MM.1S (cell line): Measurements from ENCODE around the gene DGKG.

Experiments
- EZH2 ChIP-seq: fragments of 300-600 bp; sonication (generic); optimal IDR thresholded peaks from 2 replicates; pipeline ENCODE3; 2017; ENCODE audit warnings: low read depth, mild to moderate bottlenecking, antibody characterized with exemption, low read length, mixed read lengths
- EZH2phosphoT487 ChIP-seq: fragments of 300-600 bp; sonication (generic); IDR thresholded peaks from 2 replicates; pipeline ENCODE4 v1.6.1; 2018; ENCODE audit warnings: antibody characterized with exemption, low read length
- TF ChIP-seq, protein P1 (sequence below): fragments of 300-600 bp; sonication (generic); IDR thresholded peaks from 2 replicates; pipeline ENCODE4 v1.5.1; 2016; ENCODE audit warnings: antibody characterized with exemption, low read length, mixed read lengths

DNA sequence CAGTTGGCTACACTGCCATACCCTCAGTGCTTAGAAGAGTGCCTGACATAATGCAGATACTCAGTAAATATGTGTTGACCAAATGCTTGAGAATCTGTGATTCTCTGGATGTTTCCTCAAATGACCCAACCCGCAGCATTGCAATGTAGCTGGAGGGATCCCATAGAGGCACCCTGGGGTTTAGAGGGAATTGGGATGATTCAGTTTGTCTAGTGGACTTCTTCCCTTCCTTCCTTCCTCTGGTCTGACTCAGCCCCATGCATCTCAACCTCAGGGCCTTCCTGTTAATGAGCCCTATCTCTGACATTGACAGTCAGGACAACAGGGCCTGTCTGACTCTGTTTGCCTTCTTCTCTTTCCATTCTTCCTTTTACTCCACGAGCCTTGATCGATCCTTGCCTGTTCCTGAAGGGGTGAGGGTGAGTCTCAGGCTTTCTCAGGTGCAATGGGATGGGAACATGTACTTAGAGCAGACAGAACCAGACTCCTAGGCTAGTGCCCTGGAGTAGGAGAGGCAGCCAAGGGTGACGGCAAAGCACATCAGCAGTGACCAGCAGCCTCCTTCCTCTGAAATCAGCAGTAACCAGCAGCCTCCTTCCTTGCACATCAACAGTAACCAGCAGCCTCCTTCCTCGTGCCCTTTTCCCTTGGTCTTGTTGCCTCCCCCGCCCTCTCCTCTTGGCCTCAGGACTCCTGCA lies 78.2 kb downstream of the DGKG start:
- TF ChIP-seq, protein P1, sequence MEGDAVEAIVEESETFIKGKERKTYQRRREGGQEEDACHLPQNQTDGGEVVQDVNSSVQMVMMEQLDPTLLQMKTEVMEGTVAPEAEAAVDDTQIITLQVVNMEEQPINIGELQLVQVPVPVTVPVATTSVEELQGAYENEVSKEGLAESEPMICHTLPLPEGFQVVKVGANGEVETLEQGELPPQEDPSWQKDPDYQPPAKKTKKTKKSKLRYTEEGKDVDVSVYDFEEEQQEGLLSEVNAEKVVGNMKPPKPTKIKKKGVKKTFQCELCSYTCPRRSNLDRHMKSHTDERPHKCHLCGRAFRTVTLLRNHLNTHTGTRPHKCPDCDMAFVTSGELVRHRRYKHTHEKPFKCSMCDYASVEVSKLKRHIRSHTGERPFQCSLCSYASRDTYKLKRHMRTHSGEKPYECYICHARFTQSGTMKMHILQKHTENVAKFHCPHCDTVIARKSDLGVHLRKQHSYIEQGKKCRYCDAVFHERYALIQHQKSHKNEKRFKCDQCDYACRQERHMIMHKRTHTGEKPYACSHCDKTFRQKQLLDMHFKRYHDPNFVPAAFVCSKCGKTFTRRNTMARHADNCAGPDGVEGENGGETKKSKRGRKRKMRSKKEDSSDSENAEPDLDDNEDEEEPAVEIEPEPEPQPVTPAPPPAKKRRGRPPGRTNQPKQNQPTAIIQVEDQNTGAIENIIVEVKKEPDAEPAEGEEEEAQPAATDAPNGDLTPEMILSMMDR = no peak
- no peak for TF ChIP-seq EZH2
- no peak for TF ChIP-seq EZH2phosphoT487
